Naive B cell (primary cell): ENCODE results near the gene TMEM94. TPM values are rescaled to one million over a fixed set of nuclear protein-coding genes. Genes with fewer than 3 reads are reported as not detected.
"Not testable (repeated sequence)": the region's sequence is repeated elsewhere in the genome, so short reads cannot be mapped to it uniquely, and the experiment has no call there.

Experiments
- ATAC-seq, 2 donors: fragments of 150-1000 bp; cut with Tn5 transposase; 2 replicates each; pipeline ENCODE4 v1.10.0; 2021; ENCODE audit warnings: low read depth in 2 of 2, mild to moderate bottlenecking in 2 of 2, moderate library complexity in 2 of 2
- DNase-seq: peaks from one replicate; pipeline ENCODE4 v3.0.0; 2022
- H3K27ac Mint-ChIP-seq, 6 donors: one replicate each; pipeline ENCODE4 v1.8.0; 2020 to 2022; ENCODE audit warnings: mild to moderate bottlenecking in 6 of 6, mixed read lengths in 6 of 6, moderate library complexity in 5 of 6, inconsistent platforms in 2 of 6
- H3K27me3 Mint-ChIP-seq, 3 donors: one replicate each; pipeline ENCODE4 v1.8.0; 2021 to 2022; ENCODE audit warnings: mixed read lengths in 3 of 3, mild to moderate bottlenecking in 1 of 3
- H3K36me3 Mint-ChIP-seq, 2 donors: one replicate each; pipeline ENCODE4 v1.8.0; 2020 to 2022; ENCODE audit warnings: mixed read lengths in 2 of 2, inconsistent platforms in 1 of 2, mild to moderate bottlenecking in 1 of 2
- H3K4me1 Mint-ChIP-seq, 3 donors: one replicate each; pipeline ENCODE4 v1.8.0; 2020 to 2022; ENCODE audit warnings: mixed read lengths in 3 of 3, inconsistent platforms in 1 of 3, mild to moderate bottlenecking in 1 of 3, moderate library complexity in 1 of 3
- H3K4me3 Mint-ChIP-seq, 8 donors: one replicate each; pipeline ENCODE4 v1.8.0; 2020 to 2022; ENCODE audit warnings: mild to moderate bottlenecking in 8 of 8, mixed read lengths in 8 of 8, moderate library complexity in 8 of 8, inconsistent platforms in 2 of 8
- H3K9me3 Mint-ChIP-seq, 7 donors: one replicate each; pipeline ENCODE4 v1.8.0; 2020 to 2022; ENCODE audit warnings: mixed read lengths in 7 of 7, mild to moderate bottlenecking in 5 of 7, inconsistent platforms in 2 of 7, moderate library complexity in 1 of 7
- polyA plus RNA-seq, 6 donors: library from polyadenylated mRNA; unstranded; fragments of 300-500 nt; fragmentation: Illumina TruSeq; gene quantifications; one replicate each; pipeline ENCODE4 v1.2.3, GENCODE V29; 2021; ENCODE audit warnings: low read depth in 6 of 6

The TMEM94 gene
- polyA plus RNA-seq, 6 donors from 2014 or later = 6.3 to 25.9 (median 9.0) TPM

DNA sequence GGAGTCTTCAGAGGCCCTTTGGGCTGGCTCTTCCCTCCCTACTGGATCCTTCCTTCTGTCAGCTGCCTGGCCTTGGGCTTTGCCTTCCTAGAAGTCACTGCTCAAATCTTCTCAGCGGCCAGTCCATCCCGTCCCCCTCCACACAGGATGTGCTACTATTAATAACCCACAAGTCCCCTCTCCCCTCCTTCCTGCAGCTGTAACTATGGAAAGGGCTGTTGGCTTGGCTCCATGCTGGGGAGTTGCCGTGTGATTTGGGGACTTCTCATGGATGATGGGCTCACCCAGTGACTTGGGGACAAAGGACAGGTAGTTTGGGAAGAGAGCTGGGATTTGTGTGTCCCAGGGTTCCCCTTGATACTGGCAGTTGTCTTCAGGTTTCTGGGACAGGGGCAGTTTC lies 19.4 kb downstream of the TMEM94 start:
- no peak for DNase-seq
- H3K27ac Mint-ChIP-seq = peak overlapping the region in 1 of 6 donors; percentile 43
- H3K9me3 Mint-ChIP-seq = no peaks in the 10 kb centered on the region
- H3K4me1 Mint-ChIP-seq = peaks cover 6 to 13% (median 12%) of the 10 kb centered on the region in 3 donors
- ATAC-seq = no peak
- H3K36me3 Mint-ChIP-seq = peaks cover 0 to 18% of the 10 kb centered on the region in 2 donors
- no peak overlapping the region for H3K4me3 Mint-ChIP-seq
- no peaks in the 10 kb centered on the region for H3K27me3 Mint-ChIP-seq

DNA sequence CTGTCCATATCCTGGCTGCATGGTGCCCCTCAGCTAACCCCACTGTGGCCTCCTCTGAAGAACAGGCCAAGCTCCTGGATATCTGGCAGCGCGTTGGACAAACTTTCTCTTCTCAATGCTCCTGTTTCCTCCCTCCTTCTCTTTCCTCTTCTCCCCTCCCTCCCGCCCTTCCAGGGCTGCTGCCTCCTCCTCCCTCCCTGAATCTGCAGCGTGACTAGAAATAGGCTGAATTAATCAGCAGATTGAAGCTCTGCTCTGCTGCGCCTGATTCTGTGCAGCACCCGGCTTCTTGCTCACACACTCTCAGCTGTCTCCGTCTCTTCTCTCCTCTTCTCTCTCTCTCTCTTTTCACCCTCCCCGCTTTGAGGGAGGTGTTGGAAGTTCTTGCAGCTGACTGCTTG lies 19.8 kb downstream of the TMEM94 start:
- no peak overlapping the region for H3K27ac Mint-ChIP-seq

DNA sequence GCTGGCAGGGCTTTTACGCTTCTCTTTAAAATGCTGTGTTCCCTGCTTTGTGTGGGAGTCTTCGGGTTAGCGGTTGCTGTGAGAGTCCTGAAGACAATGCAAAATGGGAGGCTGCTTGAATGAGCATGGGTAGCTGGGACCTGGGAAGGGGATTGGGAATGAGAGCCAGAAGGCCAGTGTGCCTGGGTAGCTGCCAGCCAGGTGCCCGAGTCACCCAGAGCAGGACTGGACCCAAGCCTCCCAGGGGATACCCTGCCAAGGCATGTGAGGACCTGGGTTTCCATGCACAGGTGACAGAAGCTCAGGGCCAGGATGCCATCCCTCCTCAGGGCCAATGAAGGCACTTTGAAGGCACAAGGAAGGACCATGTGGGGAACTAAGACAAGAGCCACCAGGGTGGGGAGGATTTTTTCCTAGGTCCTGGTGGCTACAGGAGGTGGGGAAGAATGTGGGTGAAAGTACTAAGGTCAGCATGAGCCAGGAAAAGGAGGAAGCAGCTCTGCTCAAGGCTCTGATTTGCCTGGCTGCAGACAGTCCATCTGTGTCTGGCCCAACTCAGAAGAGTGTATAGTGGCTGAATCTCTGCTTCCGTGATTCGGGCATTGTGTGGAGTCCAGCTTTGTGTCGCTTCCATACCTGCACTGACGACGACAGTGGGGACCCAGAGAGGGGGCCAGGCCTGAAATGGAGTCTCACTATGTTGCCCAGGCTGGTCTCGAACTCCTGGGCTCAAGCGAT lies 20.5 kb downstream of the TMEM94 start:
- no peak overlapping the region for H3K4me3 Mint-ChIP-seq
- no peaks in the 10 kb centered on the region for H3K27me3 Mint-ChIP-seq
- H3K9me3 Mint-ChIP-seq = no peaks in the 10 kb centered on the region
- H3K36me3 Mint-ChIP-seq = peaks cover 0 to 18% of the 10 kb centered on the region in 2 donors
- DNase-seq (no peak), ATAC-seq (no peak)
- peaks cover 12 to 18% (median 16%) of the 10 kb centered on the region in 3 donors for H3K4me1 Mint-ChIP-seq
- H3K27ac Mint-ChIP-seq = no peak overlapping the region

More for the DNA sequence above, 19.8 kb downstream of the TMEM94 start:
- Mint-ChIP-seq H3K4me1 (peaks cover 10 to 17% (median 16%) of the 10 kb centered on the region in 3 donors), H3K36me3 (peaks cover 0 to 18% of the 10 kb centered on the region in 2 donors), H3K9me3 (no peaks in the 10 kb centered on the region), H3K27me3 (no peaks in the 10 kb centered on the region), H3K4me3 (no peak overlapping the region)
- no peak for DNase-seq
- no peak for ATAC-seq

DNA sequence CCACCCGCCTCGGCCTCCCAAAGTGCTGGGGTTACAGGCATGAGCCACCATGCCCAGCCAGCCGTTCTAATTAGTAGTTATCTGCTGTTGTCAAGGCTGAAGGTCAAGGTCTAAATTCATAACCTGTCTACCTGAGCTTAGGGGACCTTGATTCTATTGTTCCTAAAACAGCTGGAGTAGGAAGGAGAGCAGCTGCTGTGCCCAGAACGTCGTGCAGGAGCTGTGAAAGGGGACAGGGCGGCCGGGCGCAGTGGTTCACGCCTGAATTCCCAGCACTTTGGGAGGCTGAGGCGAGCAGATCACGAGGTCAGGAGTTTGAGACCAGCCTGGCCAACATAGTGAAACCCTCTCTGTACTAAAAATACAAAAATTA lies 21.0 kb downstream of the TMEM94 start:
- H3K27me3 Mint-ChIP-seq, DNase-seq, H3K27ac Mint-ChIP-seq, H3K9me3 Mint-ChIP-seq, ATAC-seq: not testable (repeated sequence)
- H3K4me3 Mint-ChIP-seq = peak overlapping the region in 1 of 8 donors; percentile 22
- H3K36me3 Mint-ChIP-seq = peaks cover 0 to 15% of the 10 kb centered on the region in 2 donors
- peaks cover 12 to 18% (median 16%) of the 10 kb centered on the region in 3 donors for H3K4me1 Mint-ChIP-seq

DNA sequence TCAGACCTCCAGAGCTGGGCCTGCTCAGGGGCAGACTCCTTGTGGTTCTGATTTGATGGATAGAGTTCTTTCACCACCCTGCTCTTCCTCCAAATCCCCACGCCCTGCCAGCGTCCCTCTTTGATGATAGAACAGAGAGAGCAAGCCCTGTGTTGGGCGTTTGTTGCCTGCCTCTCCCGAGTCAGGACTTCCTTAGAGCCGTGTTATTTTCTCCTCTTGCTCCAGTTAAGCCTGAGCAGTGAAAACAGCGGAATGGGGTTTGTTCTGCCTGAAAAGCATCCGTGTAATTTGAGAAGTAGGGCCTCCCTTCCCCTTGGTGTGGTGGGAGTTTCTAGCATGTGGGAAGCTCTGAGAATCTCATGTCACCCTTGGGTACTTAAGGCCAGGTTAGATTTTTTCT lies 22.1 kb downstream of the TMEM94 start:
- Mint-ChIP-seq H3K36me3 (peaks cover 0 to 8% of the 10 kb centered on the region in 2 donors), H3K4me1 (peaks cover 14 to 24% (median 18%) of the 10 kb centered on the region in 3 donors), H3K4me3 (no peak overlapping the region), H3K27ac (no peak overlapping the region), H3K9me3 (no peaks in the 10 kb centered on the region), H3K27me3 (no peaks in the 10 kb centered on the region)
- DNase-seq (no peak), ATAC-seq (no peak)

DNA sequence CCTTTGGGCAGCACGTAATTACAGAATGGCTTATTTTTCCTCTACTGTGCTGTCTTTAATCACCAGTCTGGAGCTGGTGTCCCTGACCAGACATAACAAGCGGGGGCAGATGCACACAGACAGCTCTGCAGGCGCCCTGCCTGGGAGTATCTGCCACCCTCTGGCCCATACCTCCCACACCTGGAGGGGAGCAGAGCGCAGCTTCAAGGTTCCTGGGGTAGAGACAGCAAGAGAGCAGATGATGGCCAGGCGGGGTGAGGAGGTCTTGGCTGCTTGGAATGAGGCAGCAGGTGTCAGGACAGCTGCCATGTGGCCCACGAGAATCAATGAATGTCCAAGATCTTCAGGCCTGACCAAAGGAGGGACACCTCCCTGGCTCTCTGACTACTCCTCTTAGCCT lies 23.8 kb downstream of the TMEM94 start:
- H3K9me3 Mint-ChIP-seq = no peaks in the 10 kb centered on the region
- DNase-seq = no peak

DNA sequence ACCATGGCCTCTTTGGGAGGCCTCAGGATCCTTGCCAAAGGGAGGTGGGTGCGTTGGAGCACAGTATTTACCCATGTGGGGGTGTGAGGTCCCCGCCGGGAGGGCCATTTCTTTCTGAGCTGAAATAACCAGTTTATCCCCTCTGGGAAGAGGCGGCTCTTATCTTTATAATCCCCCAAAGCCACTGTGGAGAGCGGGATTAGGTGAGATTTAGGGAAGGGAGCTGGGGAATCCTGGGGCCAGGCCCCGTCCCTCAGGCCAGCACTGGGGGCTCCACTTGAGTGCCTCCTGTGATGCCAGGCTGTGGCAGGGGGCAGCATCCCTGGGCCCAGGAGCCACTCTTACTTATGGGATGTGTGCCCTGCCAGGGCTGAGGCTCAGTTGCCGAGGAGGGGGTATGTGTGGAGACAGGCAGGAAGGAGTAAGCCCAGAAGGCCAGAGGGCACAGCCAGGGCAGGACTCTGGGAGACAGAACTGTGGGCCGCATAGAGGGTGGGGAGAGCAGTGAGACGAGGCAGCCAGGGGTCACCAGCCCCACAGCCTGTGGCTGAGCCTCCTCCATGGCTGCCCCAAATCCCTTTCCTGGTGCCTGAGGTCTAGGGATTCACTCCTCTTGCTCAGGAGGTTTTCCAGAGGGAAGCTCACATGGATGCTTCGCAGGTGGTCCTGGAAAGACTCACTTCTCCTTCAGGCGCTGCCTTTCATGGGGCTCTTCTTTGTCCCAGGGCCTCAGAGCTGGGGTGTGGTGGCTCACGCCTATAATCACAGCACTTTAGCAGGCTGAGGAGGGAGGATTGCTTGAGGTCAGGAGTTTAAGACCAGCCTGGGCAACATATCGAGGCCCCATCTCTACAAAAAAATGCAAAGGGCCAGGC lies 25.0 kb downstream of the TMEM94 start:
- DNase-seq (no peak), ATAC-seq (no peak)
- H3K27me3 Mint-ChIP-seq = no peaks in the 10 kb centered on the region
- peak overlapping the region in 2 of 6 donors; percentile 10 to 94 for H3K27ac Mint-ChIP-seq
- H3K9me3 Mint-ChIP-seq = no peaks in the 10 kb centered on the region
- peaks cover 20 to 26% (median 22%) of the 10 kb centered on the region in 3 donors for H3K4me1 Mint-ChIP-seq
- H3K36me3 Mint-ChIP-seq = peaks cover 0 to 4% of the 10 kb centered on the region in 2 donors
- H3K4me3 Mint-ChIP-seq = no peak overlapping the region

More for the DNA sequence above, 23.8 kb downstream of the TMEM94 start:
- peak overlapping the region in 1 of 6 donors; percentile 85 for H3K27ac Mint-ChIP-seq
- ATAC-seq = no peak
- H3K36me3 Mint-ChIP-seq = peaks cover 0 to 8% of the 10 kb centered on the region in 2 donors
- no peak overlapping the region for H3K4me3 Mint-ChIP-seq
- H3K4me1 Mint-ChIP-seq = peaks cover 18 to 24% (median 20%) of the 10 kb centered on the region in 3 donors
- no peaks in the 10 kb centered on the region for H3K27me3 Mint-ChIP-seq

DNA sequence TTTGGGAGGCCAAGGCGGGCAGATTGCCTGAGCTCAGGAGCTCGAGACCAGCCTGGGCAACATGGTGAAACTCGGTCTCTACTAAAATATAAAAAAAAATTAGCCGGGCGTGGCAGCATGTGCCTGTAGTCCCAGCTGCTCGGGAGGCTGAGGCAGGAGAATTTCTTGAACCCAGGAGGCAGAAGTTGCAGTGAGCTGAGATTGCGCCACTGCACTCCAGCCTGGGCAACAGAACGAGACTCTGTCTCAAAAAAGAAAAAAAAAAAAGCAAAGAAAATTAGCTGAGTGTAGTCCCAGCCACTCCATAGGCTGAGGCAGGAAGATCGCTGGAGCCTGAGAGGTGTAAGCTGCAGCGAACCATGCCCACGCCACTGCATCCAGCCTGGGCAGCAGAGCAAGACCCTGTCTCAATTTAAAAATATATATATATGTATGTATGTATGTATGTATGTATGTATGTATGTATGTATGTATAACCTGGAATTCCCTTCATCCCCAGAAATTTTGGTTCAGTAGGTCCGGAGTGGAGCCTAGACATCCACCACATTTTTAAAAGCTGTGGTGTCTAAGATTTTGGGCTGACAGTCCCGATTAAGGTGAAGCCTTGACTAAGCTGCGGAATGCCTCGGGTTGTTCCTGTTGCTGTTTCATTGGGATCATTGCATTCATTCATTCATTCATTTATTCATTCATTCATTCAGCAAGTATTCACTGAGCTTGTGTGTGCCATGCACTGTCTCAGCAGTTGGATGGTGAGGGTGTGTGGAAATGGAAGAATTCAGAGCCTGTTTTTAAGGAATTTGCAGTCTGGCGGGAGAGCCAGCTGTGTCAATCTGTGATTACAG lies 25.9 kb downstream of the TMEM94 start:
- DNase-seq (no peak), ATAC-seq (no peak)
- no peaks in the 10 kb centered on the region for H3K27me3 Mint-ChIP-seq
- H3K36me3 Mint-ChIP-seq = no peaks in the 10 kb centered on the region
- no peaks in the 10 kb centered on the region for H3K9me3 Mint-ChIP-seq
- no peak overlapping the region for H3K27ac Mint-ChIP-seq
- peaks cover 26 to 32% (median 29%) of the 10 kb centered on the region in 3 donors for H3K4me1 Mint-ChIP-seq
- H3K4me3 Mint-ChIP-seq = no peak overlapping the region

DNA sequence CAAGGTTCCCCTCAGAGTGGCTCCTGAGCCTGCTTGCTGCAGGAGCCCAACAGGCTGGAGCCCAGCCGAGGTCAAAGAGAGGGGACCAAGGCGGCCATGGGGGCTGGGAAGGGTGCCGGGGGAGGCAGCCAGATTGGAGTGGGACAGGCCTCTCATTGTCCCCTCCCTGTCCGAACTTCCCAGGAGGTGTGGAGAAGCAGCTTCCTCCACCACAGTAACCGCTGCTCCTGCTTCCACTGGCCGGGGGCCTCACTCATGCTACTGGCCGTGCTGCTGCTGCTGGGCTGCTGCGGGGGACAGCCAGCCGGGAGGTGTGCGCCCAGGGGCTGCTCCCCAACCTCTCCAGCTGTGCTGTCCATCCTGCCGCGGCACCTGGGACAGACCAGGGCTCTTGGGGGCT lies 29.3 kb downstream of the TMEM94 start:
- ATAC-seq = no peak
- Mint-ChIP-seq H3K4me3 (no peak overlapping the region), H3K4me1 (peaks cover 32 to 42% (median 38%) of the 10 kb centered on the region in 3 donors), H3K27me3 (no peaks in the 10 kb centered on the region), H3K36me3 (no peaks in the 10 kb centered on the region), H3K27ac (no peak overlapping the region), H3K9me3 (no peaks in the 10 kb centered on the region)
- DNase-seq = no peak

DNA sequence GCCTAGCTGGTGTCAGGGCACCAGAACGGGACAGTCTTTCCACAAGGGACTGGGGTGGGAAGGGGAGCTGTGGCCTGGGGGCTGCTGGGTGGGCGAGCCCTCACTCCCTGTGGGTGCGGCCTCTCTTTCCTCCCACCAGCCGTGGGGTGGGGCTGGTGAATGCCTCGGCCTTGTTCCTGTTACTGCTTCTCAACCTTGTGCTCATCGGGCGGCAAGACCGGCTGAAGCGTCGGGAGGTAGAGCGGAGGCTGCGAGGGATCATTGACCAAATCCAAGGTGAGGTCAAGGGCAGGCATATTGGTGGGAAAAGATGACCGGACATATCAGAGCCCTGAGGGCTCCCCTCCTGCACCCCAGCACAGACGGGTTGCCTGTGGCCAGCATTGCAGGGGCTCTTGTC lies 29.7 kb downstream of the TMEM94 start:
- no peak for ATAC-seq
- Mint-ChIP-seq H3K9me3 (no peaks in the 10 kb centered on the region), H3K27me3 (no peaks in the 10 kb centered on the region), H3K4me1 (peaks cover 29 to 37% (median 34%) of the 10 kb centered on the region in 3 donors), H3K4me3 (peak overlapping the region in 6 of 8 donors; percentile 25 to 73 (median 44)), H3K27ac (peak overlapping the region in 2 of 6 donors; percentile 61 to 81), H3K36me3 (no peaks in the 10 kb centered on the region)
- no peak for DNase-seq

DNA sequence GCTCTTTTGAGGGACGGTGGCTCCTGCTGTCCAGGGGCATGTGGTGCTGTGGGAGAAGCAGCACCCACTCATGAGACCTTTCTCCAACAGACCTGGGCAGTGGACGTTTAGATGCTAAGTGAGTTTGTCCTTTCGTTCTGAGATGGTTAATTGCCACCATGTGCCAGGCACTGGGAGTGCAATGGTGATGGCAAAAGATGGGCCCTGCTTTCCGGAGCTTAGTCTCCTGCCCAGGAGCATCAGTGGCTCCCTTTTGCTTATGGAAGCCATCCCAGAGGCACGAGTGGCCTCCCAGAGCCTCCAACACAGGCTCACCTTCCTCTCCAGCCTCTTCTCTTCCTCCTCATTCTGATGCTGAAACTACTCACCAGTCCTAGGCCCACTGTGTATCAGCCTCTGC lies 30.5 kb downstream of the TMEM94 start:
- DNase-seq = no peak
- peak overlapping the region; percentile 77 to 96 (median 86) for H3K27ac Mint-ChIP-seq

DNA sequence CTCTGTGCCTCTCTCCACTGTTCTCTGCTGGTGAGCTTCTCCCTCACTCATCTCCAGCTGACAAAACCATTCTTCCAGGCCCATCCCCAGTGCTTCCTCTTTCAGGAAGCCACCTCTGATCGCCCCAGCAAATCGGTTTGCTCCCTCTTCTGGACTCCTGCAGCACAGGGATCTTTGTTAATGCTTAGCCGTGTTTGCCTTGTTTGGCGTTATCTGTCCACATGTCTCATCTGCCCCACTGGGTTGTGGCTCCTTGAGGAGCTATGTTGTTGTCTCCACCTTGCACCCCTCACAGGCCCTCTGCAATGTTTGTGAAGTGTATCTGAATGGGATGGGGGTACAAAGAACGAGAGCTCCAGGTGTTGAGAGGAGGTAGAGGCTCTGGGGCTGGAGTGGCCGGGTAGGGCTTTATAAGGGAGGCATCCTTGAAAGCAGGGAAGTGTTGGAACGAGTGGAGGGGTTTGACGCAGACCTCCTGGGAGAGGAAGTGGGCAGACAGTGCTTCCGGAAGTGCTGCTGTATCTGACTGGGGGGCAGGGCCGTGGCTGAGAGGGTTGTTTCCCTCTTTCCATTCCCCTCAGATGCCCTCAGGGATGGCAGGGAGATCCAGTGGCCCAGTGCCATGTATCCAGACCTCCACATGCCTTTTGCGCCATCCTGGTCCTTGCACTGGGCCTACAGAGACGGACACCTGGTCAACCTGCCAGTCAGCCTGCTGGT lies 31.1 kb downstream of the TMEM94 start:
- Mint-ChIP-seq H3K4me3 (peak overlapping the region in 7 of 8 donors; percentile 65 to 89 (median 84)), H3K27ac (peak overlapping the region; percentile 77 to 96 (median 86)), H3K27me3 (no peaks in the 10 kb centered on the region), H3K36me3 (no peaks in the 10 kb centered on the region), H3K9me3 (no peaks in the 10 kb centered on the region), H3K4me1 (peaks cover 29 to 34% (median 31%) of the 10 kb centered on the region in 3 donors)
- peak; percentile 33 for DNase-seq
- ATAC-seq = peak; percentile 84 to 85

More for the DNA sequence above, 30.5 kb downstream of the TMEM94 start:
- peak overlapping the region in 6 of 8 donors; percentile 65 to 87 (median 76) for H3K4me3 Mint-ChIP-seq
- peaks cover 29 to 34% (median 31%) of the 10 kb centered on the region in 3 donors for H3K4me1 Mint-ChIP-seq
- ATAC-seq = no peak
- no peaks in the 10 kb centered on the region for H3K9me3 Mint-ChIP-seq
- no peaks in the 10 kb centered on the region for H3K27me3 Mint-ChIP-seq
- no peaks in the 10 kb centered on the region for H3K36me3 Mint-ChIP-seq
